D341Med (cell line): ENCODE results near the gene TLCD2.
"Not testable (repeated sequence)": the region's sequence is repeated elsewhere in the genome, so short reads cannot be mapped to it uniquely, and the experiment has no call there.

Source experiments
- DNase-seq: peaks from one replicate; pipeline ENCODE4 v3.0.0; 2012; ENCODE audit warnings: low spot score

TLCD2 gene

DNA sequence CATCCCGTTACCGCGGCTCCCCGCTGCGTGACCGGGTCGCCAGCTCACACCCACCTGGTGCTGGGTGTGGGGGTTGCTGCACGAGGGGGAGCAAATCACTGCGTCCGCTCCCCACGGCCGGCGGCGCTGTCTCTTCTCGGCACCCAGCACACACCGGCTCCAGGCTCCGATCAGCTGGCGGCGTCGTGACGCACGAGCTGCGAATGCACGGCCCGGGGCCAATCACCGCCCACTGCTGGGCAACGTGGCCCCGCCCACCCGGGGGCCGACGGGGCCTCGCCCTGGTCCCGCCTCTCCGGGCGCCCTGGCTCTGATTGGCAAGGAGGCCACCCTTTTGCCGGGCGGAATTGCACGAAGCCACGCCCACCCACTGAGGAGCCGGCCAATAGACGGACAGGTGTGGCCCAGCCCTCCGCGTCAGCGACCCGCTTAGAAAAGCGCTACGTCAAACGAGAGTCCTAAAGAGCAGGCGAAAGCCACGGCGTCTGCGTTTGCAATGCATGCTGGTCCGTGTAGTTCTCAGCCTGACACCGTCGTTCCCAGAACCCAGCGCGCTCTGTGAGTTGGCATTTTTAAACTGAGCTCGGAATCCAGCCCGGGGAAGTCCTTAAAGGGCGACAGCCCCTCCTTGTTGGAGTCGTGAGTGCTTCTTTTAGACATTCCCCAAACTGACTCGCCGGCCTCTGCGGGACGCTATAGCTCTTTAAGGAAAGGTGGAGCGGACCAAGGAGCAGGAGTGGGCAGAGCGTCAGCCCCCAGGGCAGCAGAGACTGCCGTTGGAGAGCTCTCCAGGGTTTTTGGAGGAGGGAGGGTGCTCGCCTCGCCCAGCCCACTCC is 6.1 kb upstream of the TLCD2 start:
- peak; percentile 96 for DNase-seq

DNA sequence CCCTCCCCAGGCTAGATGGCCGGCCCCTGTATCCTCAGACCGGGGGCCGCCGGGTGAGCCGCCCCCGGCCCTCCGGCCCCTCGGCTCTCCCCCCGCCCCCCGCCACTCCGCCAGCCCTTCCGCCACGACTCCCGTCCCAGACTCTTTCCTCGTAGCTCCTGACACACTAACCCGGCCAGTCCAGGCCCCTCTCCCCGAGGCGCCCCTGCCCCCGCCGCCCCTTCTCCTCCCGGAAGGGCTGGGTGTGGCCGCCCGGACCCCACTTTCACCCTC is 5.6 kb upstream of the TLCD2 start:
- DNase-seq = no peak

GRCh38 chr17:1714980-1715802 is 5.0 kb upstream of the TLCD2 start:
- no peak for DNase-seq

- DNase-seq = no peak
These were observed 4.3 kb upstream of the TLCD2 start for GRCh38 chr17:1714427-1714979.

DNA sequence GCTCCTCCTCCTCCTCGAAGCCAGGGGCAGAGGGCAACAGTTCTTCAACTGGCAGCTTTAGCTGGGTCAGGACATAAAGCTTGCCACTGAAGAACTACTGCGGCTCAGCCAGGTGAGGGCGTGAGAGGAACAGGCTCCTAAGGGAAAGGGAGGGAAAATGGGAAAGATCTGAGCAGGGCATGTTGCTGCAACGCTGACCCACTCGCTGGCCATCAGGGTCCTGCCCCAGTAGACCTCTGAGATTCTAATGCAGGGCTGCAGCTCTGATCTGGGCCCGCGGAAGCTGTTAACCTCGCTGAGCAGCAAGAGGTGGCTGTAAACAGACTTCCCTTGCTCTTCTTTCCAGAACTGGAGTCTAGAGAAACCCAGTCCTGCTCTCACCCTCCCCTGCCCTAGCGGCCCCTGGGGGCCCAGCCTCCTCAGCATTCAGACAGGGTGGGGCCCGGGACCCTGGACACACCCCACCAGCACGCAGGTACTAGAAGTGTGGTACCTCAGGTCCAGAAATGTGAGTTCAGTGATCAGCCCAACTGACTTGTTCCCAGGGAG is 3.8 kb upstream of the TLCD2 start:
- no peak for DNase-seq

GRCh38 chr17:1713160-1713877 is 3.1 kb upstream of the TLCD2 start:
- DNase-seq = no peak

GRCh38 chr17:1712271-1712670 is 2.1 kb upstream of the TLCD2 start:
- no peak for DNase-seq

DNA sequence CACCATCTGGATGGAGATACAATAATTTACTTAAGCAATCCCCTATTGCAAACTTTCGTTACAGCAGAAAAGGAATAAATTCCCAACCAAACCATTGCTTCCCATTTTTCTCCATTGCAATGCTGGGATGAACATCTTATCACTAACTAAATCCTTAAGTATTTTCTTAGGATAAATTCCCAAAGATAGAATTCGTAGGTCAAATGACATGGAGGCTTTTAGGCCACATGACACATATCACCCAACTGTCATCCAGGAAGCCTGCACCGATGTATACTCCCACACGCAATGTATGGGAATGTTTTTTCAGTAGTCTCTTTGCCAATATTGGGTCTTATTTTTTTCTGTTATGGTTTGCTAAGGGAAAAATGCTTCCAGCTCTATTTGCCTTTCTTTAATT is 1.6 kb upstream of the TLCD2 start:
- no peak for DNase-seq

- DNase-seq = no peak
These were observed 803 bp upstream of the TLCD2 start for GRCh38 chr17:1710807-1711553.

DNA sequence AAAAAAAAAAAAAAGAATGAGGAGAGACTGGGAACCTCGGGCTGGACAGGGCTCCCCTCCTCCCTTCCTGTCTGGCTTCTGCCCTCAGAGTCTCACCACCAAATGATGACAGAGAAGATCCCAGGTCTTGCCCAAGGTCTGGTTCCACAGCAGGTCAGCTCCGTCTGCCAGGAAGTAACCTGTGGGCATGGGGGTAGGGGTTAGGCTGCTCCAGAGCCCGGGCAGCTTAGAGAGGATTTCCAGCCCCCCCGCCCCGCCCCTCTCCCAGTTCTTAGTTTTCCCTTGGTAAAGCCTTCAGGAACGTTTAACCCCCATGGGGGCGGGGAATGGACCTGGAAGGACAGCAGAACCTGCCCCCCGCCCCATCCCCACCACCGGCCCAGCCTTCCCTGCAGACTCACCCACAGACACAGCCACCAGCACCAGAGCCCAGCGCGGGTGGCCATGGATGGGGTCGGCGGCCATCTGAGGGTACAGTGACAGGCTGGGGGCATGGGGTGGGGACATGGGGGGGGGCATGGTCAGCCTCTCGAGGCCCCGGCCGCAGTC is 700 bp downstream of the TLCD2 start:
- no peak for DNase-seq

DNA sequence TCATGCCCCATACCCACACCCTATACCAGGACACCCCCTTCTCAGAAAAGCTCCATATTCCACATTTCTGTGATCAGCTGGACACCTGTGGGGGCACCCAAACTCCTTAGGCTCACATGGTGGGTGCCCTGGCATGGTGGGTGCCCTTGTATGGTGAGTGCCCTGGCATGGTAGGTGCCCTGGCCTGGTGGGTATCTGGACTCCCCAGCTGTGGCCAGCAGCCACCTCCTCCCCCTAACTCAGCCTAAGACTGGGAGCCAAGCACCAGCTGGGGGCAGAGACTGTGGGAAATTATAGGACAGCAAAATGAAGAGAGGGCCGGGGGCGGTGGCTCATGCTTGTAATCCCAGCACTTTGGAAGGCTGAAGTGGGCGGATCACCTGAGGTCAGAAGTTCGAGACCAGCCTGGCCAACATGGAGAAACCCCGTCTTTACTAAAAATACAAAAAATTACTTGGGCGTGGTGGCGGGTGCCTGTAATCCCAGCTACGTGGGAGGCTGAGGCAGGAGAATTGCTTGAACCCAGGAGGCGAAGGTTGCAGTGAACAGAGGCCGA is 1.3 kb downstream of the TLCD2 start:
- DNase-seq = not testable (repeated sequence)

DNA sequence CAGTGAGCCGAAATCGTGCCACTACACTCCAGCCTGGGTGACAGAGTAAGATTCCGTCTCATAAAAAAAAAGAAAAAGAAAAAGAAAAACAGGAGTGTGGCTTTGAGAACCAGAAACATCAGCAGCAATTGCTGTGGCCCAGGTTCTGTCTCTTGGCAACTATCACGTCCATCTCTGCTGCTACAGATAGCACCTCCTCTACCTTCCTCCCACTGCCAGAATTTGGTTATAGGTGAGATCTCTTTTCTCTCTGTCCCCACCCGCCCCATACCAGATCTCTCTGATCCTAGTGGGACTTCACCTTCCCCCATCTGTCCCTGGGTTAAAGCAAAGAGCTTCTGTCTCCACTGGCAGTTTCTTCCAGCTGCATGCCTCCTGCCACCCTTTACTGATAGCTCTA is 3.1 kb downstream of the TLCD2 start:
- DNase-seq = no peak

GRCh38 chr17:1705004-1705403 is 5.2 kb downstream of the TLCD2 start:
- DNase-seq = no peak

DNA sequence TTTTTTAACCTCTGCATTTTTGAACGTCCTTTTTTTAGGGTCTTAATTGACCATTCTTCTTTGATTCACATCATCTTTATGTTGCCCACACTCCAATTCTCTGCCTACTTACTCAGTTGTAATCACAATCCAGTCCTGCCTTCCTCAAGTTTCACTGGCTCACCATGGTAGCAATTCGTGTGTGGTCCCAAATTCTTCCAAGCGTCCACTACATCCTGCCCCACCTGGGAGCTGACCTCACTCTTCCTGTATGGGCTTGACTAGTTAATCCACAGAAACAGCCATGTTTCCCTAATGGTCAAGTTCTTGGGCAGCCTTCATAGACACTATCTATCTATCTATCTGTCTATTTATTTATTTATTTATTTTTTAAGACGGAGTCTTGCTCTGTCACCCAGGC is 7.1 kb downstream of the TLCD2 start:
- no peak for DNase-seq

- DNase-seq = not testable (repeated sequence)
These were observed 10.3 kb downstream of the TLCD2 start for GRCh38 chr17:1699891-1700290.

DNA sequence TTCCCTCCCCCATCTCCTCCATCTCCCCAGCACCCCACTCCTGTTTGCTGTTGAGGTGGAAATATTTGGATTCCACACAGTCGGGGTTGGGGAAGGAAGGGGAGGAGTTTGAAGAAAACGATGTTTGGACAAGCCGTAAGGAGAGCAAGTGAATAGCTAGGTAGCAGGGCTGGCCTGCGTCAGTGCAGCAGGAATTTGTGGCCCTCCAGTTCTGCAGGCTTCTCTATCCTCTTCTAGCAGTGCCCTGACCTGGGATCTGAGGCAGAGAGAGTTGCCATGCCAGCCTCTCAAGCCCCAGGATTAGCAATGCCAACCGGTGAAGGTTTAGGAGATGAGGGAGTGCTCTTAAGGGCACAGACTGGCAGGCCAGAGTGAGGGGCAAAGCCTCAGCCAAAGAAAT is 12.5 kb downstream of the TLCD2 start:
- DNase-seq = no peak

- no peak for DNase-seq
These were observed 14.8 kb downstream of the TLCD2 start for GRCh38 chr17:1695365-1695764.

GRCh38 chr17:1693339-1693738 is 16.8 kb downstream of the TLCD2 start:
- no peak for DNase-seq

- DNase-seq = no peak
These were observed 19.5 kb downstream of the TLCD2 start for GRCh38 chr17:1690544-1691221.

GRCh38 chr17:1688405-1688804 is 21.8 kb downstream of the TLCD2 start:
- DNase-seq = not testable (repeated sequence)
